Astrocyte of the hippocampus (primary cell): ENCODE data around the gene PACS1.
"Not testable (repeated sequence)": the region's sequence is repeated elsewhere in the genome, so short reads cannot be mapped to it uniquely, and the experiment has no call there.

Experiments
- DNase-seq: peaks from one replicate; pipeline ENCODE4 v3.0.0; 2011; ENCODE audit warnings: low read depth, low spot score

The PACS1 gene

DNA sequence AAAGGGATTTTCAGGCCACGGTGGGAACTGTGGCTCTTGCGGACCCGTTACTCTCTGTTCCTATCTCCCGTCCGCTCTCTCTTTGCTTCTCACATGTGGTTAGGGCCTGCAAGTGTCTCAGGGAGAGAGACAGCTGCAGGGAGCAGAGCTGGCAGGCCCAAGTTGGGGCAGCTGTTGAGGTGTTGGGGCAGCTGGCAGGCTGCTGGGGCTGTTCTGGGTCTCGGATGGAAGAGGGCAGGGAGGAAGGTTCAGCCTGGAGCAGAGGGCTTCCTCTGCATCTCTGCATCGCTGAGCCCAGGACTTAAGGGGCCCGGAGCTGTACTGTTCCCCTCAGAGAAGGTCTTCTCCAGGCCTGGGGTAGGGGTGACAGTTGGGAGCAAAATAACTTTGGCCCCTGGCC is 205.3 kb downstream of the PACS1 start:
- no peak for DNase-seq

DNA sequence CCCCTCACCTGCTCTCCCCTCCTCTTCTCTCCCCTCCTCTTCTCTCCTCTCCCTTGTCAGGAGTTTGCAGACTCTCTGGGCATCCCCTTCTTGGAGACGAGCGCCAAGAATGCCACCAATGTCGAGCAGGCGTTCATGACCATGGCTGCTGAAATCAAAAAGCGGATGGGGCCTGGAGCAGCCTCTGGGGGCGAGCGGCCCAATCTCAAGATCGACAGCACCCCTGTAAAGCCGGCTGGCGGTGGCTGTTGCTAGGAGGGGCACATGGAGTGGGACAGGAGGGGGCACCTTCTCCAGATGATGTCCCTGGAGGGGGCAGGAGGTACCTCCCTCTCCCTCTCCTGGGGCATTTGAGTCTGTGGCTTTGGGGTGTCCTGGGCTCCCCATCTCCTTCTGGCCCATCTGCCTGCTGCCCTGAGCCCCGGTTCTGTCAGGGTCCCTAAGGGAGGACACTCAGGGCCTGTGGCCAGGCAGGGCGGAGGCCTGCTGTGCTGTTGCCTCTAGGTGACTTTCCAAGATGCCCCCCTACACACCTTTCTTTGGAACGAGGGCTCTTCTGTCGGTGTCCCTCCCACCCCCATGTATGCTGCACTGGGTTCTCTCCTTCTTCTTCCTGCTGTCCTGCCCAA is 206.0 kb downstream of the PACS1 start:
- DNase-seq = no peak

DNA sequence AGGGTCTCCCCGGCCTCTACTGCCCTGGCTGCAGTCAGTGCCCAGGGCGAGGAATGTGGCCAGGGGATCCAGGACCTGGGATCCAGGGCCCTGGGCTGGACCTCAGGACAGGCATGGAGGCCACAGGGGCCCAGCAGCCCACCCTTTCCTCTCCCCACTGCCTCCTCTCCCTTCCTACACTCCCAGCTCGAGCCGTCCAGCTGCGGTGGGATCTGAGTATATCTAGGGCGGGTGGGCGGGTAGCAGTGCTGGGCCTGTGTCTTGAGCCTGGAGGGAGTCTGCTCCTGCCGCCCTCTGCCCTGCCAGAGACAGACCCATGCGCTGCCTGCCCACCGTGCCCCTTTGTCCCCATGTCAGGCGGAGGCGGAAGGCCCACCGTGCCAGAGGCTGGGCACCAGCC is 206.5 kb downstream of the PACS1 start:
- not testable (repeated sequence) for DNase-seq

DNA sequence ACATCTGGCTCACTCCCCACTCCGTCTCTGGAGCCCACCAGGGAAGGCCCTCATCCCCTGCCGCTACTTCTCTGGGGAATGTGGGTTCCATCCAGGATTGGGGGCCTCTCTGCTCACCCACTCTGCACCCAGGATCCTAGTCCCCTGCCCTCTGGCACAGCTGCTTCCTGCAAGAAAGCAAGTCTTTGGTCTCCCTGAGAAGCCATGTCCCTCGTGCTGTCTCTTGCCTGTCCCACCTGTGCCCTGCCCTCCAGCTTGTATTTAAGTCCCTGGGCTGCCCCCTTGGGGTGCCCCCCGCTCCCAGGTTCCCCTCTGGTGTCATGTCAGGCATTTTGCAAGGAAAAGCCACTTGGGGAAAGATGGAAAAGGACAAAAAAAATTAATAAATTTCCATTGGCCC is 207.0 kb downstream of the PACS1 start:
- DNase-seq = not testable (repeated sequence)

DNA sequence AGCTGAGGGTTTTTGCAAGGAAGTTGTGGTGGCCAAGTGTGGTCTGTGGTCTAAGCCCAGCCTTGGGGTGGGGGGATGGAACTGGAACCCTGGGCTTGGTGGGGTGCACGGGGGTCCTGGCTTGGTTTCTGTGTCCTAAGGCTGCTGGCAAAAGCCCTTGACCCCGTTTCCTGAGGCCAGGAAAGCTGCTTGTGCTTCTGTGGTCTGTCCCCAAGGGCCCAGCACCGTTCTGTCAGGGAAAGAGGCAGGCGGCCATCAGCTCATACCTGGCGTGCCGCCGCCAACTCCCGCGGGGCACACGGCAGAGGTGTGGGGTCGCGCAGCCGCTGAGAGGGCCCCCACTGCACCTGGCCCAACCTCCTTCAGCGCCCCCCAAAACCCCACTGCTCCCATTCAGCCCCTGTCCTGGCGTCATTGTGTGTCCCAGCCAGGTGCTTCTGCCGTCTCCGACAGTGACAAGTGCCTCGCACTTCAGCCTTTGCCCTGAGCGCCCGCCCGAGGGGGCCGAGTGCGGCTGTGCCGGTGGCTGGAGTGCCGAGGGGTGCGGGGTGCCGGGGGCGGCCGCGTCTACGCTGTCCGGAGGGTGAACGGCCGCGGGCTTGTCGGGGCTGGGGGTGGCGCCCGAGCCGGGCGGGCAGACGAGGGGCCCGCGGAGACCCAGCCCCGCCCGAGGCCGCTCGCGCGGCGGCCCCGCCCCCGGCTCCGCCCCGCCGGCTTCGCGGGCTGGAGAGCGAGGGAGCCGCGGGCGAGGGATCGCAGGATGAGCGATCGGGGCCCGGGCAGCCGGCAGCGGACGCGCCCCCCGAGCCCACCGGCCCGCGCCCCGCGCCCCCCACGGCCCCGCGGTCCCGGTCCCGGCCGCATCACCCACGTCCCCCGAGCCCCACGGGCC is 207.6 kb downstream of the PACS1 start, which contains the start of gene CNIH2:
CNIH2 (plus strand) TSS at position 705 of the 892 bp plus-strand sequence. CDS start 282 bp downstream, outside the sequence.
- DNase-seq = peak; percentile 68

DNA sequence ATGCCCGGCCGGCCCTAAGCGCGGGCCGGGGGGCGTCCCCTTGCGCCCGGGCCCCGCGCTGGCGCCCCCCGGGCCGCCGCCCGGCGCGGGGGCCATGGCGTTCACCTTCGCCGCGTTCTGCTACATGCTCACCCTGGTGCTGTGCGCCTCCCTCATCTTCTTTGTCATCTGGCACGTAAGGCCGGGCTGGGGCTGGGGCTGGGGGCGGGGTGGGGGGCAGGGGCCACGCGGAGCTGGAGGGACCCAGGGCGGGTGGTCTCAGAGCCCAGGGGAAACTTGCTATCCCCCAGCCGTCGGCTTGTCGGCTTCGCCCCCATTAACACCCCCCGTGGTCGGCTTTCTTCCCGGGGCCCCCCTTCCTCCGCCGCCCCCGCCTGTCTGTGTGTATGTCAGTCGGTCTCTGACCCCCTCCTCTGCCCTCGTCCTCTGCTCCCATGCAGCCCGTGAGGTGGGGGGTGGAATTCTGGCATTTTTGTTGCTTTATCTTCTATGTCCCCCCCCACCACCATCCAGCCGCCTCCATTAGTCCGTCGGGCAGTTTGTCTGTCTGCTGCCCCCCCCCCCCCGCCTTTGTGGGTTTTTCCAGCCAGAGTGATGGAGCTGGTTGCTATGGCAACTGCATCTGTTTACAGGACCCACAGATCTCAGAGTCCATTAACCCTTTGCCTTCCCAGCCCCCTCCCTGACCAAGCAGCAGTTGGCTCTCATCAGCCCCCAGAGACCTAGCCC is 208.5 kb downstream of the PACS1 start:
- DNase-seq = peak; percentile 57

DNA sequence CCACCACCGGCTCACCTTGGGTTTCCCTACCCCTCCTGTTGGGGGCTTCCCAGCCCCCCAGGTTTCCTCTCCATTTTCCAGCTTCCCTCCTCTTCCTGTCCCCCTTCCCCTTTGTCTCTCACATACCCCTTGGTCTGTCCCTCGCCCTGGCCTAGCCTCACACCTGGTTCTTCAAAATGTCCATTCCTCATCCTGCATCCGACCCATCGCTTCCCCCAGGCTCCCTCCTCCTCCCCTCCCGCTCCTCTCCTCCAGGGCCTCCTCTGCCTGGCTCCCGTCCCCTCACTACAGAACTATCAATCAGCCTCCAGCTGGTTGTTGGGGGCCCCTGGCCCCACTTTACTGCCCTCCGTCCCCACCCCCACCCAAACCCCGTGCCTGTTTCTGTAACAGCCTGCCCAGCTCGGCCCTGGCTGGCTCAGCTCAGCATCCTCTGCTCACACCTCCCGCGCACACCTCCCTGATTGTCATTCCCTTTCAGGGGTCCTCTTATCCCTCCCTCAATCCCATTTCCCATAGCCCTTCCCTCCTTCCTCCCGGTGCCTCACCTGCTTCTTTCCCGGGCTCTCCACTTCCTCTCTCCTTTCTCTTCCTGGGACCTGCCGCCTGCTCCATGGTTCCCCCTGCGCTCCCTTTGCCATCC is 209.1 kb downstream of the PACS1 start:
- no peak for DNase-seq

DNA sequence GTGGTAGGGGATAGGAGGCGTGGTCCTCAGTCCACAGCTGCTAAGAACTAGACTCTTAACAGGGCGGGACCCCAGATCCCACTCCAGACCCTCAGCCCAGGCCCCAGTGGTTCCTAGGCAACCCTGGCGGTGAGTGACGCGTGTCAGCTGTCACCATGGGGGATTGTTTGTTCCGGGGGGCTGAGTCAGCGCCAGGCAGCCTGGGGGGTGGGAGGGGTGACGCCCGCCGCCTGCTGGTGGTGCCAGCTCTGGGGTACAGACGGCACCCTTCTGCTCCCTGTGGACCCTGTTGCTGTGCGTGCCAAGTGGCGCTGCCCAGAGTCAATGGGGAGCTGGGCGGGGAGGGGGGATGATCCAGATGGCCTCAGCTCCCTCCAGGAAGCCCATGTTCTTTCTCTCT is 210.4 kb downstream of the PACS1 start:
- DNase-seq = peak; percentile 46

DNA sequence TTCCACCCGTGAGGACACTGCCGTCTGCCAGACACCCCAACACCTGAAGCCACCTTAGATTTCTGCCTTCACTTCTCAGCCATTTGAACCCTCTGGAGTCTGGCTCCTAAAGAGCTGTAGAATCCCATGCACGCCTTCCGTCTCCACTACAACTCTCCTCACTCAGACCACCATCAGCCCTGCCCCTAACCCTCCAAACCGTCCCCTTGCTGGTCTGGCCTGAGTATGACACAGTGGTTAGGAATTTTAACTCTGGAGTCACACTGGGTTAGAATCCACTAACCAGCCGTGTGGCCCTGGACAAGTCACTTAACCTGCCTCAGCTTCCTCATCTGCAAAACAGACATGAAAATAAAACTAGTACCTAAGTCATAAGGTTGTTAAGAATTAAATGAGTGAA is 210.9 kb downstream of the PACS1 start:
- DNase-seq = no peak

DNA sequence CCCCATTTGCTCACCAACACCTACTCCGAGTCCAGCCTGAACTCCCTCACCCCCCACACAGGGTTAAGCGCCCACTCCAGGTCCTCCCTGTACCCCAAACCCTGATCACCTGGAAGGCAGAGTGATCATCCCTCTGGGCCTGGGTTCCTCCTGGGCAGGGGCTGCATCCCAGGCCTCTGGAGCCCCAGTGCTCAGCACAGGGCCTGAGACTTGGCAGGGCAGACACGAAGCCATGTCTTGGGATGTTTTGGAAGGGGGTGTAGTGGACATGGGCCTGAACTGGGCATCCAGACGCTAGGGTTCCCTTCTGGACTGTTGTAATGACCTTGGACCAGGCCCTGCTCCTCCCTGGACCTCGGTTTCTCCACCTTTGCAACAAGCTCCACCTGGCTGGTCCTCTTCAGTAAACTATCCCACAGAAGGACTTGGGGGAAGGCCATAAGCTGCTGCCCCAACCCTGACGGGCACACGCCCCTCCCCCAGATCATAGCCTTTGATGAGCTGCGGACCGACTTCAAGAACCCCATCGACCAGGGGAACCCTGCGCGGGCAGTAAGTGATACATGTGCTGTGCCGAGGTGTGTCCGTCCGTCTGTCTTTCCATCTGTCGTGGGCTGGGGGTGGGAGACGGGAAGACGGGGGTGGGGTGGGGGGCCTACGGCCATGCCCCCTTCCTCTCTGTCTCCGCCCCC is 211.8 kb downstream of the PACS1 start:
- DNase-seq = no peak

DNA sequence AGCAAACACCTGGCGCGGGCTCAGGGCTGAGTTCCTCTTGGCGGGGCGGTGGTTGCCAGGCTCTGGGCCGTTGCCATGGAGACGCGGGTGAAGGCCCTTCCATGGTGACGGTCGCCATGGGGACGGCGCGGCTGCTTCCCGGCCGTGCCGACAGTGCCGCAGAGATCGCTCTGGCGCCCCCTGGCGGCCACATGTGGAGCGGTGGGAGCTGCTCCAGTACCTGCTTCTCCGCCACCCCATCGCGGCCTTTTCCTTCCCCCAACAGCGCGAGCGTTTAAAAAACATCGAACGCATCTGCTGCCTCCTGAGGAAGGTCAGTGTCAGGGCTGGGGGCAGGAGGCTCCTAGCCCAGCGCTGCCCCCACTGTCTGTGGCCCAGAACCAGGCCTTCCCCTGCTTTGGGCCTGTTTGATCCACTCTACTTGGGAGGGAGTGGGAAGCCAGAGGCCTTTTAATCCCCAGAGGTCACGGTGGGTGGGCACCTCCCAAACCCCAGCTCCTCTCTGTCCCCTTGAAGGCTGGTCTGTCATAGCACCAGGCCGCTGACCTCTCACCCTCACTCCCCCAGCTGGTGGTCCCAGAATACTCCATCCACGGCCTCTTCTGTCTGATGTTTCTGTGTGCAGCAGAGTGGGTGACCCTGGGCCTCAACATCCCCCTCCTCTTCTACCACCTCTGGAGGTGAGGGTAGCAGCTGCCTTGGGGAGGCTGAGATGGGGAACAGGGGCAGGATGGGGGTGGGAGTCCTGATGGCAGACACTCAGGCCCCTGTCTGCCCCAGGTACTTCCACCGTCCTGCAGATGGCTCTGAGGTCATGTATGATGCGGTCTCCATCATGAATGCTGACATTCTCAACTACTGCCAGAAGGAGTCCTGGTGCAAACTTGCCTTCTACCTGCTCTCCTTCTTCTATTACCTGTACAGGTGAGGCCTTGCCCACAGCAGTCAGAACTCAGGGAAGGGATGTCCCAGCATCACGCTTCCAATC is 212.7 kb downstream of the PACS1 start:
- DNase-seq = peak; percentile 99

DNA sequence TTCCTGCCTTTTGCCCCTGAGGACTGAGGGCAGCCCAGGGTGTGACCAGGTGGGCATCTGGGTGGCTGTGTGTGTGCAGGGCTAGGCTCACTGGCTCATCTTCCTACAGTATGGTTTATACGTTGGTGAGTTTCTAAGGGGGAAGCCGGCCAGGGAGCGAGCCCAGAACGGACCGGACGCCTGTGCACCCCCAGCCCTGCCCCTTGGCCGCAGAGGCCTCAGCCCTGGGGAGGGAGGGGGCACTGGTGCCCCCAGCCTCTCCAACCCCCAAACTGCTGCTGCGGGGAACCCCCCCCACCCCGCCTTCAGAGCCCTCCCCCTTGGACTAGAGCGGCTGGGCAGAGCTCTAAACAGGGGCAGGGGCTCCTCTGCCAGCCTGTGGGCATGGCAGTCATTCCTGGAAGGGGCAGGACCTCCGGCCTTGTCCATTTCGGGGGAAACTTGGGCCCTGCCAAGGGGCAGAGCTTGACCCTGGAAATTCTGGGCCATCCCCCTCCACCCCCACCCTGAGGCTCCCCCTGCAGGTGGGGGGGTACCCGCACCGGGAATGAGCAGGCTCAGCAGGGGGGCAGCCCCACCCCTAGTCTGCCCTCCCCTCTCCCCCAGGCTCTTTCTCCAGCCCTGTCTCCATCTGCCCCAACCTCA is 213.5 kb downstream of the PACS1 start:
- DNase-seq = no peak

DNA sequence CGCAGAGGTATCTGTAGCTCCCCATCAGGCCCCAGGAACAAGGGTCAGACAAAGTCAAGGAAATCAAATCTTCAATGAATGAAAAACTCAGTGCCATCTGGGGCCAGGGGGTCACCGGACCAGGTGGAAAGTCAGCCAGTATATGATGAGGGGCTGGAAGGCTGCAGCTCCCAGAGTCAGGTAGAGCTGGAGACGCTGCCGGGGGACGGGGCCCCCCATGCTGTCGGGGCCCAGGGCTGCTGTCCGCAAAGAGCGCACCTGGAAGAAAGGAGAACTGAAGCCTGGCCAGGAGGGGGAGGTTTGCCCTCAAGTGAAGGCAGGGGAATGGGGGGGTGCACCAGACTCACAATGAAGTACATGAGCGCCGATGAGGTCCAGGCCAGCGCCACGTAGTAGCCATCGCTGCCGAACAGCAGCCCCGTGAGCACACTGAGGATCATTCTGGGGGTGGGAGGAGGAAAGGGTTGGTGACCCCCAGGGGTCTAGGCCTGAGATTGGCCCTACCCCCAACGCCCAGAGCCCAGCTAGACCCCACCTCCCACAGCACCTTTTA is 214.5 kb downstream of the PACS1 start:
- DNase-seq = no peak

DNA sequence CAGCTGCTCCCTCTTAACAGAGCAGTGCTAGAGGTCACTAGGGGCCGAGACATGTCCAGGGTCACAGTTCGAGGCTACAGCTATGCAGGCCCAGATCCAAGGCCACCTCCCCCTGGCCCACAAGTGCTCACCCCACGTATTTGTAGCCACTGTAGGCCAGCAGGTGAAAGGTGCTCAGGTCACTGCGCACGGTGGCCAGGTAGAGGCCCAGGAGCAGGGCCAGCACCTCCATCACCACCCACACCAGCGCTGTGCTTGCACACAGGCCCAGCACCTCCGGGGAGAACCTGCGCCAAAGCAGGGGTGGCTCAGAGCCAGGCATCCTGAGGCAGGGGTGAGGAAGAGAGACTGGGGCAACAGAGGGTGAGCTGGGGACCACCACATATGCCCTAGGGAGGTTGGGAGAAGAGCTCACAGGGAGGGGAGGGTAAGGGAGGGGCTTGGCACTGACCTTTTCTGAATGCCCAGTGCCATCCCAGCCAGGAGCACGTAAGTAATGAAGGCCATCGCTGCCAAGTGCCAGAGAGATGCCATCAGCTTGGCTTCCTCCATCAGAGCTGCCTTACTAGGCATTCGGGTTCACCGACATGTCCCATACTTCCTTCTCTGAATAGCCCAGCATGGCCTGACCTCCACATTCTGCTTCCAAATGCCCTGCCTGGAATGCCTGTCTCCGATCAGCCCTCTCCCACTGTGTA is 215.3 kb downstream of the PACS1 start:
- DNase-seq = no peak

DNA sequence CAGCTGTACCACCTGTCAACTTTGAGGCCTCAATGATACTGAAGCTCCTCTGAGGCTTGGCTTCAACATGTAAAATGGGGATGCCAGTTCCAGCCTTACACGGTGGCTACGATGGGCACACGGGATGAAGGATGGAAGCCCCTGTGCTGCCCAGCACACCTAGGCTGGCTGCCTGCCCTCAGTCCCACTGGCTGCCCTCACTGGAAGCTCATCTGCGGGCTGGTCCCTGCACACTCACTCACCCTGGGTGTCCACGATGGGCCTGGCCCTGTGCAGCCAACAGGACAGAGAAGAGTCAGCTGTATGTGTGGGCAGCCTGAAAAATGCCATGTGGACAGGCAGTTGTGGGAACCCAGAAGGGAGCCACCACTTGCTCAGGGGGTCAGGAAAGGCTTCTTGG is 216.6 kb downstream of the PACS1 start:
- DNase-seq = no peak

DNA sequence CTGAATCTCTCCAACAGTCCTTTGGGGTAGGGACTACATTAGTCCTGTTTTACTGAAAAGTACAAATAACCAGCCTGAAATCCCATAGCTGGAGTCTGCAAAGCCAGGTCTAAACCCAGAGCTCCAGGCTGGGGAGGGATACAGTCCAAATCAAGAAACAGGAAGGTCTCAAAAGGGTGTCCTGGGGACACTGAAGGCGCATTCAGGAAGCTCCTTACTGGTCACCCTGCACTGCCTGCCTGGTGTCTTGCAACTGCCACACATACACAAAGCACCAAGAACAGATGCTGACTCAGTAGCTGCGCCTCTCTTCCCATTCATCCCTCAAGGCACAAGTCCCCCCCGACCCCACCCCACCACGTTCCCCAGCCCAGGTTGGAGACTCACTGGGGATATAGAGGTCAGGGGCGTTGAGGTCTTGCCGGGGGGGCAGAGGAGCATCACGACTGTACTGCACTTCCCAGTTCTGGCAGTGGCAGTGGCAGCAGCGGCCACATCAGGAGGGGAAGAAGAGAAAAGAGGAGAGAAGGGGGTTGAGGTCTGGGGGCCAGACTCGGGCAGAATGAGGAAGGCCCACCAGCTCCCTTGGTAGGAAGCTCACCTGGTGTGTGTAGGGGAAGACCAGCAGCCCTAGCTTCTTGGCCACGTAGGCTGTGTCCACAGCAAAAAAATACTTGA is 217.3 kb downstream of the PACS1 start:
- no peak for DNase-seq

DNA sequence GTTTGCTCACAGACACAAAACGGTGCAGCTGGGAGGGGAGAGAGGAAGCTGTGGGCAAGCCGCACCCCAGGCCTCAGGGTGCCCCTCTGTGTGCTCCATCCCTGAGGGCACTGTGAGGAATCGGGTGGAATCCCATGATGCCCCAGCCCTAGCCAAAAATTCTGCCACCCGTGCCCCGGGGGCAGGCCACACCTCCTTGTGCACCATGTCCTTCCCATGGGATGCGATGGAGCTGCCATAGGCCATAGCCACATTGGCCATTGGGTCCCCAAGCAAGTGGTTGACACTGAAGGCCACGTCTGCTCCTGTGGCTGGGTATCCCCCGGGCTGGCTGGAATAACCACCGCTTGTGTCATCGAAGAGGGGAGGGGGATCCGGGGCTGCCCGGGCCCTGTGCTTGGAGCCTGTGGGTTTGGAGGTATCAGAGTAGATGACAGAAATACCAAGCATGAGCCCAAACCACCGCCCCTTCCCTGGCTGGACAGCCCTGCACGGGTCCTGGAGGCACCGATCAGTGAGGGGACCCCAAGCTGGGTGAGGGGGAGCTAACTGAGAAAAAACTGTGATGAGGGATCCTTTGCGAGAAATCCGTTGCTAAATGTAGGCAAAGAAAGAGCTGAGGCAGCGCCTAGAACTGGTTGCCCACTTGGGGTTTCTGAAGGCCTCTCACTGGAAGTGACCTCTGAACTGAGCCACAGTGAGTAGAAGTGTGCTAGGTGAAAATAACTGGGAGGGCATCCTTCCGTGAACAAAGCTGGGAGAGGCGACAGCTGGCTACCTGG is 218.0 kb downstream of the PACS1 start:
- peak; percentile 37 for DNase-seq
